Memory B cell (primary cell): ENCODE data around the gene RB1.

Experiments
- ATAC-seq: fragments of 150-1000 bp; cut with Tn5 transposase; 2 replicates; pipeline ENCODE4 v1.10.0; 2021; ENCODE audit warnings: low read depth, mild to moderate bottlenecking, moderate library complexity
- DNase-seq, 2 donors: peaks; one replicate each; pipeline ENCODE4 v3.0.0; 2022; ENCODE audit warnings: low spot score in 2 of 2
- H3K27ac Mint-ChIP-seq: one replicate; pipeline ENCODE4 v1.8.0; 2022; ENCODE audit warnings: mild to moderate bottlenecking, moderate library complexity, mixed read lengths
- H3K27me3 Mint-ChIP-seq: one replicate; pipeline ENCODE4 v1.8.0; 2022; ENCODE audit warnings: mixed read lengths
- H3K36me3 Mint-ChIP-seq: one replicate; pipeline ENCODE4 v1.8.0; 2022; ENCODE audit warnings: mild to moderate bottlenecking, mixed read lengths
- H3K4me1 Mint-ChIP-seq: one replicate; pipeline ENCODE4 v1.8.0; 2022; ENCODE audit warnings: mixed read lengths
- H3K4me3 Mint-ChIP-seq: one replicate; pipeline ENCODE4 v1.8.0; 2022; ENCODE audit warnings: mild to moderate bottlenecking, moderate library complexity, mixed read lengths
- H3K9me3 Mint-ChIP-seq: one replicate; pipeline ENCODE4 v1.8.0; 2022; ENCODE audit warnings: mixed read lengths

RB1 gene

GRCh38 chr13:48528720-48529119, 225.2 kb downstream of the RB1 start:
- Mint-ChIP-seq H3K4me1 (peaks cover 11% of the 10 kb centered on the region), H3K9me3 (no peaks in the 10 kb centered on the region), H3K4me3 (no peak overlapping the region), H3K36me3 (no peaks in the 10 kb centered on the region), H3K27ac (no peak overlapping the region), H3K27me3 (peaks cover 3% of the 10 kb centered on the region)
- no peak for DNase-seq
- no peak for ATAC-seq

- Mint-ChIP-seq H3K27me3 (peaks cover 1% of the 10 kb centered on the region), H3K4me1 (peaks cover 11% of the 10 kb centered on the region), H3K27ac (no peak overlapping the region), H3K4me3 (no peak overlapping the region), H3K36me3 (no peaks in the 10 kb centered on the region), H3K9me3 (no peaks in the 10 kb centered on the region)
- DNase-seq = no peak
- ATAC-seq = no peak
Observed at GRCh38 chr13:48530833-48531232, 227.3 kb downstream of the RB1 start.
